HG02973 (cell line): ENCODE measurements around the gene SPEN.

Experiments
- ATAC-seq: cut with Tn5 transposase; IDR thresholded peaks from one replicate; pipeline ENCODE4 v1.9.1; 2021; ENCODE audit warnings: moderate library complexity; ENCODE audit not compliant: unreplicated experiment

Gene SPEN

DNA sequence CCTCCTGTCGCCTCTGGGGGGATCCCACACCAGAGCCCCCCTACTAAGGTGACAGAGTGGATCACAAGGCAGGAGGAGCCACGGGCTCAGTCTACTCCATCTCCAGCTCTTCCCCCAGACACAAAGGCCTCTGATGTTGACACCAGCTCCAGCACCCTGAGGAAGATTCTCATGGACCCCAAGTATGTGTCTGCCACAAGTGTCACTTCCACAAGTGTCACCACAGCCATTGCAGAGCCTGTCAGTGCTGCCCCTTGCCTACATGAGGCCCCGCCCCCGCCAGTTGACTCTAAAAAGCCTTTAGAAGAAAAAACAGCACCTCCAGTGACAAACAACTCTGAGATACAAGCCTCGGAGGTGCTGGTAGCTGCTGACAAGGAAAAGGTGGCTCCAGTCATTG lies 86.2 kb downstream of the SPEN start:
- no peak for ATAC-seq

DNA sequence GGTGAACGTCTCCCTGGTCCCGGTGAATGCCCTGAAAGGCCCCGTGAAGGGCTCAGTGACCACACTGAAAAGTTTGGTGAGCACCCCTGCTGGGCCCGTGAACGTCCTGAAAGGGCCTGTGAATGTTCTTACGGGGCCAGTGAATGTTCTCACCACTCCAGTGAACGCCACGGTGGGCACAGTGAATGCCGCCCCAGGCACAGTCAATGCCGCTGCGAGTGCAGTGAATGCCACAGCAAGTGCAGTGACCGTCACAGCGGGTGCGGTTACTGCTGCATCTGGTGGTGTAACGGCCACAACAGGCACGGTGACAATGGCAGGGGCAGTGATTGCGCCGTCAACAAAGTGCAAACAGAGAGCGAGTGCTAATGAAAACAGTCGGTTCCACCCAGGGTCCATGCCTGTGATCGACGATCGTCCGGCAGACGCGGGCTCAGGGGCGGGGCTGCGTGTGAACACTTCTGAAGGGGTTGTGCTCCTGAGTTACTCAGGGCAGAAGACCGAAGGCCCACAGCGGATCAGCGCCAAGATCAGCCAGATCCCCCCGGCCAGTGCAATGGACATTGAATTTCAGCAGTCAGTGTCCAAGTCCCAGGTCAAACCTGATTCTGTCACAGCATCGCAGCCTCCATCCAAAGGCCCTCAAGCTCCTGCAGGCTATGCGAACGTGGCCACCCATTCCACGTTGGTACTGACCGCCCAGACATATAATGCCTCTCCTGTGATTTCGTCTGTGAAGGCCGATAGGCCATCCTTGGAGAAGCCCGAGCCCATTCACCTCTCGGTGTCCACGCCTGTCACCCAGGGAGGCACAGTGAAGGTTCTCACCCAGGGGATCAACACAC lies 86.9 kb downstream of the SPEN start:
- ATAC-seq, result no peak

DNA sequence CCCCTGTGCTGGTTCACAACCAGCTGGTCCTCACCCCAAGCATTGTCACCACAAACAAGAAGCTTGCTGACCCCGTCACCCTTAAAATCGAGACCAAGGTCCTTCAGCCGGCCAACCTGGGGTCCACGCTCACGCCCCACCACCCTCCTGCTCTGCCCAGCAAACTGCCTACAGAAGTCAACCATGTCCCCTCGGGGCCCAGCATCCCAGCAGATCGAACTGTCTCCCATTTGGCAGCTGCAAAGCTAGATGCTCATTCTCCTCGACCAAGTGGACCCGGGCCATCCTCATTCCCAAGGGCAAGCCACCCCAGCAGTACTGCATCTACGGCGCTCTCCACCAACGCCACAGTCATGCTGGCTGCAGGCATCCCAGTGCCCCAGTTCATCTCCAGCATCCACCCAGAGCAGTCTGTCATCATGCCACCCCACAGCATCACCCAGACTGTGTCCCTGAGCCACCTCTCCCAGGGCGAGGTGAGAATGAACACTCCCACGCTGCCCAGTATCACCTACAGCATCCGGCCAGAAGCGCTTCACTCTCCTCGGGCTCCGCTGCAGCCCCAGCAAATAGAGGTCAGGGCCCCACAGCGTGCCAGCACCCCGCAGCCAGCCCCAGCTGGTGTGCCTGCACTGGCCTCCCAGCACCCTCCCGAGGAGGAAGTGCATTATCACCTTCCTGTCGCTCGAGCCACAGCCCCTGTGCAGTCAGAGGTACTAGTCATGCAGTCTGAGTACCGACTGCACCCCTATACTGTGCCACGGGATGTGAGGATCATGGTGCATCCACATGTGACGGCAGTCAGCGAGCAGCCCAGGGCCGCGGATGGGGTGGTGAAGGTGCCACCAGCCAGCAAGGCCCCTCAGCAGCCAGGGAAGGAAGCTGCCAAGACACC lies 87.8 kb downstream of the SPEN start:
- no peak for ATAC-seq

GRCh38 chr1:15936025-15936424 lies 88.5 kb downstream of the SPEN start:
- no peak for ATAC-seq

- no peak for ATAC-seq
Measured at GRCh38 chr1:15937146-15937545, 89.6 kb downstream of the SPEN start.

DNA sequence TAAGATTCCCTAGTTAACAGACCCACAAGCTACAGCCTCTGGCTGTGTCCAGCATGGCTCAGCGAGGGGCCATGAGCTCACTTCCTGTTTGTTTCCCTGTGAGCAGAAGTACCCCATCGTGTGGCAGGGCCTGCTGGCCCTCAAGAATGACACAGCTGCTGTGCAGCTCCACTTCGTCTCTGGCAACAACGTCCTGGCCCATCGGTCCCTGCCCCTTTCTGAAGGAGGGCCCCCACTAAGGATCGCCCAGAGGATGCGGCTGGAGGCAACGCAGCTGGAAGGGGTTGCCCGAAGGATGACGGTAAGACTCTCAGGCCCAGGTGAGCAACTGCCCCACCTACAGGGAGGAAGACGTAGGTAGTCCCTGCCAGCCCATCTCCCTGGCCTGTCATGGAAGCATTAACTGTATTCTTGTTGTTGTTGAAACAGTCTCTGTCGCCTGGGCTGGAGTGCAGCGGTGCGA lies 90.2 kb downstream of the SPEN start:
- ATAC-seq, result no peak

- no peak for ATAC-seq
Measured at GRCh38 chr1:15938628-15939161, 91.2 kb downstream of the SPEN start.

DNA sequence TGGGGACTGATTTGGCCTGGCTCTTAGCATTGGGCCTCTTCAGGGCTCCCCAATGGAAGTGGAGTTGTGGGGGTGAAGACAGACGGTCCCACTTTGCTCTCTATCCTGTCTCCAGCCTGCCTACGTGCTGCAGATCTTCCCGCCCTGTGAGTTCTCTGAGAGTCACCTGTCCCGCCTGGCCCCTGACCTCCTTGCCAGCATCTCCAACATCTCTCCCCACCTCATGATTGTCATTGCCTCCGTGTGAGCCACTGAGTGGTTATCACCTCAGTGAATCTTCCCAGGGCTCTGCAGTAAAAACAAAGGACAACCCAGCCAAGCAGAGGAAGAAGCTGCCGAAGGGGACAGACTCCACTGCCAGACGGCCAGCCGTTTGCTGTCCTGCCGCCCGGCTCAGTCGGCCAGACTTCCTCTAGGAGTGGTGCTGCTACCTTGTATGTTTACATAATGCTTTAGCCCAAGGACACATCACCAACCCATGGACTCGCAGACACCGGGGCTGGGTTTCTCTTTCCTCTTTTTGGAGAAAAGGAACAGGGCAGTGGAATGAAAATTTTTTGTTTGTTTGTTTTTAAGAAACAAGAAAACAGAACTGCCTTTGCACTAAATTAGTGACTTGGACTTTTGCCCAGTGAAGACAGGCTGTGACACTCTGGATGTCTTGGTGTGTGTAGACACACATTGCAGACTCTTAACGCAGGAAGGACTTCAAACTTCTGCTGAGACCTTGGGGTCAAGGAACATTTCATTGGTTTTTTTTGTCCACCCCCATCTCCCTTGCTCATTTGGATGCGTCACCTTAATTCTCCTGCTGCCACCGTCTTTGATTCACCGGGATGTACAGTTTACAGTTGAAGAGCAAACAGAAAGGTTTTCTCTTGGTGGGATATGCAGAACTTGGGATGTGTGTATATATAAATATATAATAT lies 91.9 kb downstream of the SPEN start:
- ATAC-seq, result no peak

GRCh38 chr1:15940110-15941043 lies 92.9 kb downstream of the SPEN start:
- no peak for ATAC-seq

- no peak for ATAC-seq
Measured at GRCh38 chr1:15941044-15941840, 93.7 kb downstream of the SPEN start.

- no peak for ATAC-seq
Measured at GRCh38 chr1:15941899-15942660, 94.6 kb downstream of the SPEN start.

DNA sequence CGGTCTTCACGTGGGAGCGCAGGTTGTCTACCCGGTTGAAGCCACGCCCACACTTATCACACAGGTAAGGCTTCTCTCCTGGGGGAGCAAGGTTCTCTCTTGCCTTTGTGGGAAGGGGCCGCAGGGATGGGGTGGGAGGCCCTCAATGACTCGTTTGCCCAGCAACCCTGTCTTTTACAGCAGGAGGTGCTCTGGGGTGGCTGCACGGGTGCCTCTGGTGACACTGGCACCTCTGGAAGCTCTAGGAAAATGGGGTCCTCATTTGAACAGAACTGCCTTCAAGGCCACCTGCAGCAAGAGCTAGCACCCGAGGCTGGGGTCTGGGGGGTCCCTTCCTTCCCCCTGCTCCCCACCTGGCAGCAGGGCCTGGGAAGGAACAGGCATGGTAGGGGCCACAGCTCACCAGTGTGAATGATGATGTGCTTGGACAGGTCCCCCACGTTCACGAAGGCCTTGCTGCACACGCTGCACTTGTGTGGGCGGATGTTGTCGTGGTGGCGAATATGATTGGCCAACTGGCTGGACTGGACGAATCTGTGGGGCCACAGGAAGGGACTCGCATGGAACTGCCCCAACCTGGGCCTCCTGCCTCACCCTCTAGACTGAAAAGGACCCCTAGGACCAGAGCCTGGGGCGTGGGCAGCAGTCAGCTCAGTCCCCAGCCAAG lies 95.3 kb downstream of the SPEN start:
- no peak for ATAC-seq

- ATAC-seq, result no peak
Measured at GRCh38 chr1:15943328-15943991, 96.0 kb downstream of the SPEN start.

GRCh38 chr1:15943992-15944307 lies 96.4 kb downstream of the SPEN start:
- ATAC-seq, result no peak

DNA sequence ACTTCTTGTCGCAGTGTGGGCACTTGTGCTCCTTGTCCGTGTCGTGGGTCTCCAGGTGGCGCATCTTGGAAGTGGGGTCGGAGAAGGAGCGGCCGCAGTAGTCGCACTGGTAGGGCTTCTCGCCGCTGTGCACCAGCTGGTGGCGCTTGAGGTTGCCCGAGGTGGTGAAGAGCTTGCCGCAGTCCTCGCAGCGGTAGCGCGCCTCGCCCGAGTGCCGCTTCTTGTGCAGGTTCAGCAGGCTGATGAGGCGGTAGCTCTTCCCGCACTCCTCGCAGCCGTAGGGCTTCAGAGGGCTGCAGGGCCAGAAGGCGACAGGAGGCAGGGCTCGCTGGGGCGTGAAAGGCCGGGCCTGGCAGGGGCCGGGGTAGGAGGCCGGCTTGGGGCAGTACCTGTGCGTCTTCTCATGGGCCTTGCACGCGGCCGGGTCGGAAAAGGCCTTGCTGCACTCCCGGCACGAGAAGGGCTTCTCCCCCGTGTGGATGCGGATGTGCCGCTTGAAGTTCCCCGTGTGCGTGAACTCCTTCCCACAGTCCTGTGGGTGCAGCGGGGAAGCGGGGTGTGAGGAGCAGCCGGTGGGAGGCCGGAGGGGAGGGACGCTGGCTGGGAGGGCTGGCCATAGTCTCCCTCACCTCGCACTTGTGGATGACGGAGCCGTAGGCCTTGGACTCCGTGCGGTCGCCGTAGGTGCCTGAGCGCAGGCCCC lies 97.0 kb downstream of the SPEN start:
- no peak for ATAC-seq
